T-cell (primary cell): ENCODE measurements around the gene NMT2. TPM values are rescaled to one million over a fixed set of nuclear protein-coding genes. Genes with fewer than 3 reads are reported as not detected.

Experiments used
- ATAC-seq, 4 experiments: fragments of 200-7000 bp in 3 of 4; fragments of 150-1000 bp in 1 of 4; cut with Tn5 transposase; replicated peaks in 1 of 4; 1 replicate in 3 of 4; 2 replicates in 1 of 4; pipeline ENCODE4 v1.10.0; 2021; ENCODE audit warnings: moderate library complexity in 3 of 4, mild to moderate bottlenecking in 2 of 4, moderate number of reproducible peaks in 1 of 4
- CTCF ChIA-PET, 2 donors: fragments of 300-600 bp; sonication (Branson Sonifier 250); formaldehyde crosslinking; loops; one replicate each; lab custom pipeline; 2022; ENCODE audit warnings: antibody characterized with exemption in 2 of 2; lab: Charles Lee
- POLR2A ChIA-PET, 2 donors: fragments of 300-600 bp; sonication (Branson Sonifier 250); formaldehyde crosslinking; loops; one replicate each; lab custom pipeline; 2022; ENCODE audit warnings: antibody characterized with exemption in 2 of 2; lab: Charles Lee
- DNase-seq, 35 experiments: peaks; one replicate each; pipeline versions ENCODE4 v3.0.0 to v3.0.0-alpha.2; 2013 to 2023
- H3K27ac ChIP-seq: one replicate; pipeline ENCODE4 v1.5.1; 2013; ENCODE audit warnings: low read length
- H3K27me3 ChIP-seq, 2 experiments: replicated peaks in 1 of 2; 1 replicate in 1 of 2; 2 replicates in 1 of 2; pipeline versions ENCODE4 v1.6.1 to v1.7.0; 2013; ENCODE audit warnings: low read length in 1 of 2, mixed read lengths in 1 of 2; ENCODE audit not compliant: control insufficient read depth in 2 of 2, insufficient read depth in 2 of 2; ENCODE audit errors: extremely low read depth in 1 of 2
- H3K36me3 ChIP-seq, 2 donors: 1 replicate in 1 of 2; 2 replicates in 1 of 2; pipeline versions ENCODE4 v1.6.1 to v1.7.0; 2013; ENCODE audit warnings: low read length in 1 of 2; ENCODE audit not compliant: control insufficient read depth in 2 of 2, insufficient read depth in 1 of 2; ENCODE audit errors: extremely low read depth in 1 of 2
- H3K4me1 ChIP-seq, 2 experiments: 1 replicate in 1 of 2; 2 replicates in 1 of 2; pipeline versions ENCODE4 v1.6.1 to v1.7.0; 2013; ENCODE audit warnings: low read length in 2 of 2, mixed read lengths in 1 of 2; ENCODE audit not compliant: insufficient read depth in 2 of 2, control insufficient read depth in 1 of 2; ENCODE audit errors: extremely low read depth in 1 of 2
- H3K4me3 ChIP-seq, 2 donors: 1 replicate in 1 of 2; 2 replicates in 1 of 2; pipeline versions ENCODE4 v1.5.1 to v1.7.0; 2013; ENCODE audit warnings: mild to moderate bottlenecking in 2 of 2, low read length in 1 of 2, moderate library complexity in 1 of 2; ENCODE audit not compliant: control insufficient read depth in 1 of 2; ENCODE audit errors: extremely low read depth in 1 of 2
- H3K9me3 ChIP-seq: 2 replicates; pipeline ENCODE4 v1.7.0; 2013
- H3K27ac Mint-ChIP-seq, 2 donors: one replicate each; pipeline ENCODE4 v1.8.0; 2020 to 2021; ENCODE audit warnings: mild to moderate bottlenecking in 2 of 2, mixed read lengths in 2 of 2
- H3K27me3 Mint-ChIP-seq, 2 donors: one replicate each; pipeline ENCODE4 v1.8.0; 2021 to 2022; ENCODE audit warnings: mixed read lengths in 2 of 2
- H3K36me3 Mint-ChIP-seq: one replicate; pipeline ENCODE4 v1.8.0; 2021; ENCODE audit warnings: mixed read lengths
- H3K4me1 Mint-ChIP-seq, 3 donors: one replicate each; pipeline ENCODE4 v1.8.0; 2020 to 2022; ENCODE audit warnings: mixed read lengths in 3 of 3, mild to moderate bottlenecking in 1 of 3
- H3K4me3 Mint-ChIP-seq, 3 donors: one replicate each; pipeline ENCODE4 v1.8.0; 2020 to 2022; ENCODE audit warnings: mild to moderate bottlenecking in 3 of 3, mixed read lengths in 3 of 3, moderate library complexity in 3 of 3
- H3K9me3 Mint-ChIP-seq, 3 donors: one replicate each; pipeline ENCODE4 v1.8.0; 2020 to 2022; ENCODE audit warnings: mixed read lengths in 3 of 3
- WGBS: methylation state at CpG from one replicate; pipeline ENCODE4 v1.1.5; 2013; ENCODE audit warnings: missing lambda C conversion rate; ENCODE audit not compliant: insufficient coverage; 5-methylcytosine and 5-hydroxymethylcytosine counted together
- total RNA-seq, 35 experiments: library from RNA in 6 of 35; stranded (reverse) in 6 of 35; fragments of 120-200 nt in 1 of 35; gene quantifications; one replicate each; pipeline versions ENCODE4 v1.2.1 to v1.2.4 and lab custom pipeline; 2013 to 2026

NMT2 gene
- total RNA-seq, 5 donors from 2014 or later (not counting 1 experiment from before 2014, with no cell fraction given) = 35.5 to 80.4 (median 40.8) TPM

GRCh38 chr10:15141136-15142054 is 27.1 kb downstream of the NMT2 start:
- Mint-ChIP-seq H3K4me1 (peaks cover 57 to 60% (median 60%) of the 10 kb centered on the region in 3 donors), H3K4me3 (peak overlapping the region; percentile 40 to 75 (median 65)), H3K27me3 (no peaks in the 10 kb centered on the region), H3K36me3 (peaks cover 44% of the 10 kb centered on the region), H3K9me3 (no peaks in the 10 kb centered on the region), H3K27ac (peak overlapping the region; percentile 55 to 84)
- Histone ChIP-seq H3K9me3 (no peaks in the 10 kb centered on the region), H3K4me1 (peaks cover 12 to 16% of the 10 kb centered on the region in 2 experiments), H3K4me3 (peak overlapping the region in 1 of 2 donors; percentile 20), H3K27me3 (no peaks in the 10 kb centered on the region), H3K36me3 (peaks cover 3 to 21% of the 10 kb centered on the region in 2 donors), H3K27ac (no peak overlapping the region)
- CTCF ChIA-PET = interaction anchor here in 1 of 2 donors (0.6 to 1.0 kb wide), 3 partner anchors 9 to 169 kb away, joined by 3 read pairs; no protein-coding TSS in a partner anchor
- ATAC-seq (peak; percentile 33 to 69 (median 54)), DNase-seq (peak in 3 of 35 experiments; percentile 8 to 9 (median 8))
- WGBS = 70% methylated on average over 7 of the region's 16 CpGs
- POLR2A ChIA-PET = interaction anchor here in 1 of 2 donors (0.6 kb wide), 1 partner anchor 768 kb away, joined by 3 read pairs; no protein-coding TSS in a partner anchor

- Mint-ChIP-seq H3K9me3 (no peaks in the 10 kb centered on the region), H3K27ac (peak overlapping the region in 1 of 2 donors; percentile 23), H3K4me3 (peak overlapping the region in 1 of 3 donors; percentile 75), H3K27me3 (no peaks in the 10 kb centered on the region), H3K4me1 (peaks cover 50 to 57% (median 53%) of the 10 kb centered on the region in 3 donors), H3K36me3 (peaks cover 44% of the 10 kb centered on the region)
- DNase-seq = no peak
- WGBS = 40% methylated on average over 1 of the region's 7 CpGs
- H3K36me3 ChIP-seq = peaks cover 5 to 22% of the 10 kb centered on the region in 2 donors
- ChIA-PET POLR2A (no interaction called here), CTCF (interaction anchor here in 1 of 2 donors (0.6 kb wide), 1 partner anchor 11 kb away, joined by 3 read pairs; no protein-coding TSS in a partner anchor)
- no peaks in the 10 kb centered on the region for H3K9me3 ChIP-seq
- peaks cover 9 to 16% of the 10 kb centered on the region in 2 experiments for H3K4me1 ChIP-seq
- H3K27me3 ChIP-seq = no peaks in the 10 kb centered on the region
- ATAC-seq = no peak
- no peak overlapping the region for H3K27ac ChIP-seq
- H3K4me3 ChIP-seq = no peak overlapping the region
Observed at GRCh38 chr10:15140698-15141097, 27.8 kb downstream of the NMT2 start.

GRCh38 chr10:15137636-15138035 is 30.9 kb downstream of the NMT2 start:
- peaks cover 12 to 49% of the 10 kb centered on the region in 2 donors for H3K36me3 ChIP-seq
- CTCF ChIA-PET = interaction anchor here in 1 of 2 donors (0.6 to 1.2 kb wide), 3 partner anchors 28 to 32 kb away, joined by 3 to 4 read pairs (median 3); partner anchors contain the start of gene NMT2
- peak overlapping the region in 1 of 2 donors; percentile 16 for H3K27ac Mint-ChIP-seq
- H3K4me3 ChIP-seq = no peak overlapping the region
- H3K27ac ChIP-seq = no peak overlapping the region
- no peak for DNase-seq
- H3K9me3 Mint-ChIP-seq = no peaks in the 10 kb centered on the region
- POLR2A ChIA-PET = interaction anchor here in 1 of 2 donors (0.6 kb wide), 1 partner anchor 27 kb away, joined by 19 read pairs; no protein-coding TSS in a partner anchor
- peaks cover 4 to 13% of the 10 kb centered on the region in 2 experiments for H3K4me1 ChIP-seq
- peaks cover 67% of the 10 kb centered on the region for H3K36me3 Mint-ChIP-seq
- no peak overlapping the region for H3K4me3 Mint-ChIP-seq
- peaks cover 24 to 37% (median 28%) of the 10 kb centered on the region in 3 donors for H3K4me1 Mint-ChIP-seq
- H3K27me3 Mint-ChIP-seq = no peaks in the 10 kb centered on the region
- no peaks in the 10 kb centered on the region for H3K27me3 ChIP-seq
- WGBS = no CpG with 5 or more reads among the region's 1 CpG
- no peak for ATAC-seq
- no peaks in the 10 kb centered on the region for H3K9me3 ChIP-seq

GRCh38 chr10:15137036-15137359 is 31.5 kb downstream of the NMT2 start:
- WGBS = 76% methylated on average over 2 of the region's 4 CpGs
- H3K36me3 Mint-ChIP-seq = peaks cover 70% of the 10 kb centered on the region
- ATAC-seq (no peak), DNase-seq (no peak)
- H3K9me3 Mint-ChIP-seq = no peaks in the 10 kb centered on the region
- H3K27me3 Mint-ChIP-seq = no peaks in the 10 kb centered on the region
- H3K4me1 Mint-ChIP-seq = peaks cover 17 to 30% (median 22%) of the 10 kb centered on the region in 3 donors
- peaks cover 16 to 55% of the 10 kb centered on the region in 2 donors for H3K36me3 ChIP-seq
- POLR2A ChIA-PET = interaction anchor here in 1 of 2 donors (0.6 kb wide), 1 partner anchor 27 kb away, joined by 19 read pairs; no protein-coding TSS in a partner anchor
- H3K27ac ChIP-seq = no peak overlapping the region
- no peak overlapping the region for H3K4me3 Mint-ChIP-seq
- H3K4me1 ChIP-seq = peaks cover 0 to 13% of the 10 kb centered on the region in 2 experiments
- H3K27me3 ChIP-seq = no peaks in the 10 kb centered on the region
- H3K4me3 ChIP-seq = no peak overlapping the region
- H3K9me3 ChIP-seq = no peaks in the 10 kb centered on the region
- H3K27ac Mint-ChIP-seq = no peak overlapping the region
- CTCF ChIA-PET = interaction anchor here in 1 of 2 donors (0.6 kb wide), 1 partner anchor 32 kb away, joined by 3 read pairs; no protein-coding TSS in a partner anchor

- H3K27me3 ChIP-seq = no peaks in the 10 kb centered on the region
- Mint-ChIP-seq H3K4me1 (peaks cover 11 to 24% (median 16%) of the 10 kb centered on the region in 3 donors), H3K9me3 (no peaks in the 10 kb centered on the region), H3K27me3 (no peaks in the 10 kb centered on the region), H3K4me3 (no peak overlapping the region), H3K27ac (peak overlapping the region in 1 of 2 donors; percentile 44), H3K36me3 (peaks cover 73% of the 10 kb centered on the region)
- peaks cover 0 to 7% of the 10 kb centered on the region in 2 experiments for H3K4me1 ChIP-seq
- DNase-seq (no peak), ATAC-seq (no peak)
- WGBS = 97% methylated on average over 6 of the region's 11 CpGs
- no peak overlapping the region for H3K4me3 ChIP-seq
- H3K27ac ChIP-seq = no peak overlapping the region
- CTCF ChIA-PET = interaction anchor here in 1 of 2 donors (0.6 kb wide), 1 partner anchor 61 kb away, joined by 4 read pairs; no protein-coding TSS in a partner anchor
- peaks cover 16 to 62% of the 10 kb centered on the region in 2 donors for H3K36me3 ChIP-seq
- POLR2A ChIA-PET = no interaction called here
- no peaks in the 10 kb centered on the region for H3K9me3 ChIP-seq
Observed at GRCh38 chr10:15136129-15137035, 32.1 kb downstream of the NMT2 start.
